Stimulated activated effector memory CD8-positive, alpha-beta T cell treated with anti-CD3 and anti-CD28 coated beads, Interleukin-12 subunit alpha, Interleukin-12 subunit beta, amount 100 ng/mL, for 72 hours (primary cell): ENCODE measurements around the gene SIPA1.
"Not testable (repeated sequence)": the region's sequence is repeated elsewhere in the genome, so short reads cannot be mapped to it uniquely, and the experiment has no call there.

ENCODE experiments used
- ATAC-seq: fragments of 150-1000 bp; cut with Tn5 transposase; 2 replicates; pipeline ENCODE4 v1.10.0; 2021
- DNase-seq, 2 donors: peaks; one replicate each; pipeline ENCODE4 v3.0.0; 2021 to 2022; ENCODE audit warnings: low spot score in 2 of 2
- H3K27ac Mint-ChIP-seq: one replicate; pipeline ENCODE4 v1.8.0; 2022; ENCODE audit warnings: mild to moderate bottlenecking, mixed read lengths
- H3K36me3 Mint-ChIP-seq: one replicate; pipeline ENCODE4 v1.8.0; 2022; ENCODE audit warnings: mild to moderate bottlenecking, mixed read lengths
- H3K4me1 Mint-ChIP-seq: one replicate; pipeline ENCODE4 v1.8.0; 2022; ENCODE audit warnings: mixed read lengths
- H3K4me3 Mint-ChIP-seq: one replicate; pipeline ENCODE4 v1.8.0; 2022; ENCODE audit warnings: mild to moderate bottlenecking, mixed read lengths
- H3K9me3 Mint-ChIP-seq: one replicate; pipeline ENCODE4 v1.8.0; 2022; ENCODE audit warnings: mixed read lengths

SIPA1 gene

DNA sequence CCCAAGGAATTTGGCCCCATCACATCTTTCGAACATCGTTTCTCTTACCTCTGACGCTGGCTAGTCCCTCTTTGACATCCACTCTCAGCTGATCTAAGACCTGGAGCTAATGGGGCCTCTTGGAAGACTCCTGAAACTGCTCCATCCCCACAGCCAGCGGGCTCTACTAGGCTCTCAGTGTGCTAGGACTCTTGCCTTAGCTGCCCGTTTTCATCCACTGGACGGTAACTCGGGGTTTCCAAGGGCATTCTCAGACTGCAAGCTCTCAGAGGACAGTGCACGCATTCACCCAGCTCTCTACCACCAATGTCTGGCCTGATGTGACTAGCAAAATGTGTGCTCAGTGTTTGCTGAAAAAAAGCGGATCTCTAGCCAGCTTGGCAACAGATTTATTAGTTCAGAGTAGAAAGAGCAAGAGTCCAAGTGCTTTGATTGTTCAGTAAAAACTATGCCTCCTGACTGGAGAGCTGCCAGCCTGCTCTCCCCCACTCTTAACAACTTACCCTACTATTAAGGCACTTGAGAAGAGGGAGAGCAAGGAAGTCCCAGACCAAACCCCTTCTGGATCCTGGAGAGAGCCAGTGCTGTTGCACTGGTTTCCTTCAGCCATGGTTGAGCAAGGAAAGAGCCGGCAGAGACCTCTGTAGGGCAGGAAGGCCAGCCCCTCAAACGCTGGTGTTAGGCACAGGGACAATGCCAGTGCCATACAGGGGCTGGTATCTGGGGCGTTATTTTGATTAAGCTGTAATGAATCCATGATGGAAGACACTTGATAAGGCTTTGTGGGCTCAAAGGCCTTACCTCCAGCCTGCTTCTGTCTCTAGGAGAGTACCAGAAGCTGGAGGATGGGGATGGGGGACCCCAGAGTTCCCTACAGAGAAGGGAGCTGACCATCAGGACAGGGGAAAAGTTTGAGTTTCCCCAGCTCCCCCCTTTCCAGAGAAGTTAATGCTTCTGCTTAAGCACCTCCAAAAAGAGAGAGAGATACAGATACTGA lies 15.6 kb downstream of the SIPA1 start:
- H3K4me1 Mint-ChIP-seq, result peaks cover 71% of the 10 kb centered on the region
- peak overlapping the region; percentile 74 for H3K4me3 Mint-ChIP-seq
- ATAC-seq (no peak), DNase-seq (no peak)
- peak overlapping the region; percentile 92 for H3K27ac Mint-ChIP-seq
- no peaks in the 10 kb centered on the region for H3K9me3 Mint-ChIP-seq
- H3K36me3 Mint-ChIP-seq, result peaks cover 100% of the 10 kb centered on the region

DNA sequence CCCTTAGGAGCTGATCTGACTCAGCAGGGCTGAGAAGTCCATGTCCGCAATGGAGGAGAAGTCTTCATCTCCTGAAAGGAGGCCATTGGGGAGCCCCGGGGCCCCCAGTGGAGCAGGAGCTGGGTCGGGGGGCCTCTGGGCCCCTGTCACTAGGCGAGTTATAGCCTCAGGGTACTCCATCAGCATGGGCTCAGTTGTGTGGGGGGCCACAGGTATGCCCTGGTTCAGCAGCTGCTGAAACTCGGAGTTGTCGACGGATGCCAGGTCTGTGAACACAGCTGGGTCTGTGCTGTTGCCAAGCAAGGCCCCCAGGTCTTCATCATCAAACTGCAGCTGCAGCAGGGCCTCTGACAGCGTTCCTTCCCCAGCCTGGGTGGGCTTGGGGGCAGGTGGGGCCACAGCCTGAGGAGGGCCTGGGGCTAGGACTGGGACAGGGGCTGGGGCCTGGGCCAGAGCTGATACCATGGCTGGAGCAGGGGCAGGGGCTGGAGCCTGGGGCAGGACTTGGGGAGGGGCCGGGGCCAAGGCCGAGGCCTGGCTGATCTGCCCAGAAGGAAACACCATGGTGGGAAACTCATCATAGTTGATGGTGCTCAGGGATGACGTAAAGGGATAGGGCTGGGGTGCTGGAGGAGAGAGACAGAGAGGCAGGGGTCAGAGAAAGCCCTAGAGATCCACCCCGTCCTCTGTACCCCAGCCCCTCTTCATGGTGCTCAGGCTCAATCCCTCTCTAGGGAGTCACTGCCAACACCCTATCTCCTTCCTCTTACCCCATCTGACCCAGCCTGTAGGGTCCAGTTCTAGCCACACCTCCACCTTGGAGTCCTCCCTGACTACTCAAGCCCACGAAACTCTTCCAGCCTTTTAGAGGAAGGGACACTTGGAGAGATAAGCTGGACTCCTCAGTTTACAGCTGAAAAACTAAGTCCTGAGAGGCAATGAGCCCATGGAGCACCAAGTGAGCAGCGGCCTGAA lies 16.8 kb downstream of the SIPA1 start:
- Mint-ChIP-seq H3K36me3 (peaks cover 100% of the 10 kb centered on the region), H3K4me3 (no peak overlapping the region), H3K9me3 (no peaks in the 10 kb centered on the region), H3K4me1 (peaks cover 82% of the 10 kb centered on the region), H3K27ac (peak overlapping the region; percentile 92)
- ATAC-seq (no peak), DNase-seq (no peak)

DNA sequence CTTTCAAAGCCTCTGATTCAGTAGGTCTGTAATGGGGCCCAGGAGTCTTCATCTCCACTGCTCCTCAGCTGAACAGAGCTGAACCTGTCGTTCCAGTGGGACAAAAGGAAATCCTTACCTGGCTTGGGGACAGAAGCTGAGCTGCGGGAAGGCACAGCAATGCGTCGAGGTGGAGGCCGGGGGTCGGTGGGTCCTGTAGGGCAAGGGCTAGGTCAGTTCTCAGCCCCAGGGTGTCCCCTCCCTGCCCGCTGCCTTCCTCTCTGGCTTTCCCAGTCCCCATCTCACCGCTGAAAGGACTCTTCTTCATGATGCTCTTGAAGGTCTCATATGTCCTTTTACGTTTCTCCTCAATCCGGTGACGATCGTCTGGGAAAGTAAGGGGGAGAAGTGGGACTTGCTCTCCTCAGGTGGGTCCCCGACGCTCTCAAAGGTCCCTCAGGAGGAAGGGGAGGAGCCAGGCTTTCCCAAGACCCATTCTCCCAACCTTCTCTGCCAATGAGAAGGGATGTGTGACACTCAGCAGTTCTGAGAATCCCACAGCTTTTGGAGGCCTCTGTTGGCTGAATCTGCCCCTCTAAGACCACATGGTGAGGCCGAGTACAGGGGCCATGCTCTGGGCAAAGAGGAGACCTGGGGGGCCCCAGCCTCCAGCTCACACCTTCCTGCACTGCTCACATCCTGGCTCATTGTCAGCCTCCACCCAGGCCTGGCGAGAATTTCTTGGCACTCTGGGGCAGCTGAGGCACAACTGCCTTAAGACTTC lies 17.9 kb downstream of the SIPA1 start:
- Mint-ChIP-seq H3K27ac (peak overlapping the region; percentile 92), H3K36me3 (peaks cover 100% of the 10 kb centered on the region), H3K9me3 (no peaks in the 10 kb centered on the region), H3K4me3 (no peak overlapping the region), H3K4me1 (peaks cover 90% of the 10 kb centered on the region)
- ATAC-seq (no peak), DNase-seq (no peak)

DNA sequence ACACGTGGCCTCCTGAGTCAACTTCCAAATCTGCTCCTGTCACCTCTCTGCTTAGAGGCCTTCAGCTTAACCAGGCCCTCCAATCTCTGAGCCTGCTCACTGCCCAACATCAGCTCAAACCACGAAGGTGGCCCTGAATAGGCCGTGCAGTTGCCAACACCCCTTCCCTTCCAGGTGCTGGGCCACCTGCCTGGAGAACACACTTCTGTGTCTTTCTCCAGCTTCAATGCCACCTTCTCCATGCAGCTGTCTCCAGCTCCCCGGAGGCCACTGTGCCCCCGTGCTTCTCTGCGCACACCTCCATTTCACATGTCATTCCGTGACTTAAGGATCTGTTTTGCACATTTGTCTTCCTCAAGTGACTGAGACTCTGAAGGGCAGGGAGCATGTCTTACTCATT lies 19.5 kb downstream of the SIPA1 start:
- H3K4me3 Mint-ChIP-seq, result no peak overlapping the region
- no peaks in the 10 kb centered on the region for H3K9me3 Mint-ChIP-seq
- H3K27ac Mint-ChIP-seq, result peak overlapping the region; percentile 92
- peaks cover 99% of the 10 kb centered on the region for H3K36me3 Mint-ChIP-seq
- no peak for DNase-seq
- H3K4me1 Mint-ChIP-seq, result peaks cover 74% of the 10 kb centered on the region
- no peak for ATAC-seq

GRCh38 chr11:65658174-65659021 lies 20.5 kb downstream of the SIPA1 start:
- ATAC-seq, result no peak
- H3K9me3 Mint-ChIP-seq, result no peaks in the 10 kb centered on the region
- H3K27ac Mint-ChIP-seq, result peak overlapping the region; percentile 74
- H3K4me1 Mint-ChIP-seq, result peaks cover 64% of the 10 kb centered on the region
- peak overlapping the region; percentile 41 for H3K4me3 Mint-ChIP-seq
- H3K36me3 Mint-ChIP-seq, result peaks cover 94% of the 10 kb centered on the region
- peak in 1 of 2 donors; percentile 49 for DNase-seq

DNA sequence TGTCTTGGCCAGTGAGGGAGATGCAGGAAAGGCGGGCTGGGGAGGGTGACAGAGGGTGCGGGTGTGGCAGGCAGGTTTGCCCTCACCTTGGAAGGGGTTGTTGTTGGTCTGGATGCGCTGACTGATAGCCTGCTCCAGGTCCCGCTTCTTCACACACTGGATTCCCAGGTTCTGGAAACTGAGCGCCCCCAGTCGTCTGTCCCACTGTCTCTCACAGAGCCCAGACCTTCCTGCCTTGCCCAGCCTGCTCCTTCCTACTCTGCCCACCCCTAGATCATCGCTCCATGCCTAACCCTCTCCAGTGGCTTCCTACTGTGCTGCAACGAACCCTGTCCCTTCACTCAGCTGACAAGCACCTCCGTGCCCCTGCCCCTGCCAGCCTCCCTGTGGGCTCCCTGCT lies 22.1 kb downstream of the SIPA1 start:
- Mint-ChIP-seq H3K27ac (peak overlapping the region; percentile 74), H3K4me1 (peaks cover 57% of the 10 kb centered on the region), H3K36me3 (peaks cover 83% of the 10 kb centered on the region), H3K4me3 (peak overlapping the region; percentile 41), H3K9me3 (no peaks in the 10 kb centered on the region)
- ATAC-seq (no peak), DNase-seq (no peak)

DNA sequence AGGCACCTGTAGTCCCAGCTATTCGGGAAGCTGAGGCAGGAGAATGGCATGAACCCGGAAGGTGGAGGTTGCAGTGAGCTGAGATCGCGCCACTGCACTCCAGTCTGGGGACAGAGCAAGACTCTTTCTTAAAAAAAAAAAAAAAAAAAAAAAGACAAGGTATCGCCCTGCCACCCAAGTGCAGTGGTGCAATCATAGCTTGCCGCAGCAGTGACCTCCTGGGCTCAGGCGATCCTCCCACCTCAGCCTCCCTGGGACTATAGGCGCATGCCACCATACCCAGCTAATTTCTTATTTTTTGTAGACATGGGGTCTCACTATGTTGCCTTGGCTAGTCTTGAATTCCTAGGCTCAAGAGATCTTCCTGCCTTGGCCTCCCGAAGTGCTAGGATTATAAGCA lies 23.0 kb downstream of the SIPA1 start:
- not testable (repeated sequence) for DNase-seq, H3K9me3 Mint-ChIP-seq, ATAC-seq
- H3K36me3 Mint-ChIP-seq, result peaks cover 74% of the 10 kb centered on the region
- H3K27ac Mint-ChIP-seq, result peak overlapping the region; percentile 87
- peak overlapping the region; percentile 83 for H3K4me3 Mint-ChIP-seq
- peaks cover 48% of the 10 kb centered on the region for H3K4me1 Mint-ChIP-seq

- H3K9me3 Mint-ChIP-seq, result no peaks in the 10 kb centered on the region
- peak overlapping the region; percentile 87 for H3K27ac Mint-ChIP-seq
- H3K4me1 Mint-ChIP-seq, result peaks cover 40% of the 10 kb centered on the region
- ATAC-seq, result no peak
- peak in 1 of 2 donors; percentile 49 for DNase-seq
- H3K36me3 Mint-ChIP-seq, result peaks cover 66% of the 10 kb centered on the region
- H3K4me3 Mint-ChIP-seq, result peak overlapping the region; percentile 83
Observed at GRCh38 chr11:65661599-65662246, 23.8 kb downstream of the SIPA1 start.

DNA sequence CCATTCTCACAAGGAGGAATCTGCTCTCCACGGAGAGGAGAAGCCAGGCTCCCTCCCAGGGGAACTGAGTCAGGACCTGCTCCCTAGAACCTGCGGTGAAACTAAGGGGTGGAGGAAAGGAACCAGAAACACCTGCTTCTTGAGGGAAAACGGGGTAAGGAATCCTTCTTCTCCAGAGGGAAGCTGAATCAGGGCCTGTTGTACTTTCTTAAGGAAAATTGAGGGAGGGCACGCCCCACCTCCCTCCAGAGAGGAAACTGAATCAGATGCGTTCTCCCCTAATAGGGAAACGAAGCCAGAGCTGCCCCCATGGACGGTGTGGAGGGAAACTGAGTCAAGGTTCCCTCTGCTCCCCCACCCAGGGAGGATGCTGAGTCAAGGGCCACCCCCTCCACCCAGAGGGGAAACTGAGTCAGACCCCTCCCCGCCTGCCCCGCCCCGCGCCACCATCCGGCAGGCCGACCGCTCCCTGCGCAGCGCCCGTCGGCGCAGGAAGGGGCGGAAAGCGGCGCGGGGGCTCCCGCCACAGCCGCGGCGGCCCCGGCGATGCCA lies 24.4 kb downstream of the SIPA1 start:
- peaks cover 34% of the 10 kb centered on the region for H3K4me1 Mint-ChIP-seq
- ATAC-seq (peak; percentile 39), DNase-seq (no peak)
- H3K36me3 Mint-ChIP-seq, result peaks cover 60% of the 10 kb centered on the region
- H3K27ac Mint-ChIP-seq, result peak overlapping the region; percentile 87
- H3K9me3 Mint-ChIP-seq, result no peaks in the 10 kb centered on the region
- peak overlapping the region; percentile 83 for H3K4me3 Mint-ChIP-seq

GRCh38 chr11:65662799-65663638 lies 25.1 kb downstream of the SIPA1 start, which contains the start of gene RELA:
Gene RELA, minus strand, starts transcription at chr11:65662916. Its CDS starts 84 bp downstream, at chr11:65662832.
- Mint-ChIP-seq H3K27ac (peak within 1 kb of the TSS; percentile 88), H3K4me3 (peak within 1 kb of the TSS; percentile 83), H3K4me1 (peaks cover 29% of the 10 kb centered on the region), H3K9me3 (no peaks in the 10 kb centered on the region), H3K36me3 (peaks cover 53% of the 10 kb centered on the region)
- DNase-seq, result peak; percentile 87 to 94
- ATAC-seq, result peak; percentile 95

GRCh38 chr11:65663639-65664200 lies 25.8 kb downstream of the SIPA1 start:
- Mint-ChIP-seq H3K4me1 (peaks cover 26% of the 10 kb centered on the region), H3K9me3 (no peaks in the 10 kb centered on the region), H3K36me3 (peaks cover 46% of the 10 kb centered on the region), H3K27ac (peak overlapping the region; percentile 88), H3K4me3 (peak overlapping the region; percentile 83)
- DNase-seq (peak in 1 of 2 donors; percentile 76), ATAC-seq (peak; percentile 17)

DNA sequence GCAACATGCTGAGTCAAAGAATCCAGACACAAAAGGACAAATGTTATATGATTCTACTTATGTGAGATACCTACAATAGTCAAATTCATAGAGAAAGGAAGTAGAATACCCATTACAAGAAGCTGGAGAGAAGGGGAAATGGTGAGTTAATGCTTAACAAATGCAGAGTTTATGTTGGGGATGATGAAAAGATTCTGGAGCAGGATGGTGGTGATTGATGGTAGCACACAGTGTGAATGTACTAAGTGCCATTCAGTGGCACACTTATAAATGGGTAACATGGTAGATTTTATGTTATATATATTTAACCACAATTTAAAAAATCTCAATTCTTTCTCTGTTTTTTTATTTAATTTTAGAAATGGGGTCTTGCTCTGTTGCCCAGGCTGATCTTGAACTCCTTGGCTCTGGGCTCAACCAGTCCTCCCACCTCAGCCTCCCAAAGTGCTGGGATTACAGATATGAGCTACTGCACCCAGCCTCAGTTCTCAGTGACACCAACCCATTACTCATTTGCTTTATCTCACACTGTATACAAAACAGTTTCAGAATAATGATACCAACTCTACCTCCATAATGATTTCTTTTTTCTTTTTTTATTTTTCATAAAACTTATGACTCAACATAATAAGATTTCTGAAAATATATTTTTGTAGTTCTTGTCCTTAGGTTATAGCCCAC lies 34.4 kb downstream of the SIPA1 start:
- ATAC-seq, result peak; percentile 73
- Mint-ChIP-seq H3K4me3 (no peak overlapping the region), H3K4me1 (no peaks in the 10 kb centered on the region), H3K27ac (no peak overlapping the region), H3K9me3 (no peaks in the 10 kb centered on the region), H3K36me3 (no peaks in the 10 kb centered on the region)
- no peak for DNase-seq
